HG02973 (cell line): Measurements from ENCODE around the gene DOC2B.
"Not testable (repeated sequence)": the region's sequence is repeated elsewhere in the genome, so short reads cannot be mapped to it uniquely, and the experiment has no call there.

Experiments used
- ATAC-seq: cut with Tn5 transposase; IDR thresholded peaks from one replicate; pipeline ENCODE4 v1.9.1; 2021; ENCODE audit warnings: moderate library complexity; ENCODE audit not compliant: unreplicated experiment

Gene DOC2B

DNA sequence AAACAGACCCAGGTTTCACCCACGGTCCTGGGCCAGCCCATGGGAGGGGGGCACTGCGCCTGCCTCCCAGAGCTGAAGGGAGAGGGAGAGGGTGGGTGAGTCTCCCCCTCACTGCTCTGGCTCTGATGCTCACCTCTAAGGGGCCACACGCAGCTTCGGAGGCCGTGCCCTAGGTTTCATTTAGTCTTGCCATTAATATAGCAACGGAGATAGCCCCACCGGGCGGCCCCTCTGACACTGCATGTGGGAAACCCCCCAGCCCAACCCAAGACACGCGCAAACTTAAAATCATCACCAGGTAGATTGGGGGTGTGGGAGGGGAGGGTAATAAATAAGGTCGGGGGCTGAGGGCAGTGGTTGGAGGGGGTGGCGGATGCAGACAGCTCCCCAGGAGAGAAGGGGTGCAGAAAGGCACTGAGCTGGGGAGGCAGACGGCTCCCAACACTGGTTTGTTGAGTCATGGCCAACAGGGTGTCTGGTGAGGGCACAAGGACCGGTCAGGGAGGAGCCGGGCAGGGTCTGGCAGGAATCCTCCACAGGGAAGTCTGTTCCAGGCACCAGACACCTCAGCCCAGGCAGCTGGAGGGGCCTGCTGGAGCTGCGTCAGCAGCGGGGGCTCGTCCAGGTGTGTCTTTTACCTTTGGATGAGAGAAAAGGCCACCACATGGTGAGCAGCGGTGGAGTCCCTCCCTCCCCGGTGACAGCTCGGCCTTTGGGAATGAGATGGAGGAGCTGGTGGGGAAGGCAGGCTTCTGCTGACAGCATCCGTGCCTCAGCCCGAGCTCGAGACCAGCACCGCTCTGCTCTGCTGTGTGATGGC lies 32.0 kb upstream of the DOC2B start:
- no peak for ATAC-seq

DNA sequence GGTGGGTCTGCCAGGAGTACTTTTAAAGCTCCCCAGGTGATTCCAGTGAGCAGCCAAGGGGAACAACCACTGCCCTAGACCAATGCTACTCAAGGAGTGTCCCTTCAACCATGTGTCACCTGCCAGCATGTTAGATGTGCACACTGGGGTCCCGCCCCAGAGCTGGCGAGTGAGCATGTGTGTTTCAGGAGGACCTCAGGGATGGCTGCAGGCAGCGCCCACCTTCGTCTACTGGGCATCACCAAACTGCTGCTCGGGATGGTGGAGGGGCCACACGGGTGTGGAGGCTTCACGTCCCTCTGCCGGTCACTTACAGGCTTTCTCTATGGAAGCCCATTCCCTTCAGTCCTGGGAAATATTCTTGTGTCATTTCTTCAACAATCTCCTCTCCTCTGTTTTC lies 29.0 kb upstream of the DOC2B start:
- no peak for ATAC-seq

DNA sequence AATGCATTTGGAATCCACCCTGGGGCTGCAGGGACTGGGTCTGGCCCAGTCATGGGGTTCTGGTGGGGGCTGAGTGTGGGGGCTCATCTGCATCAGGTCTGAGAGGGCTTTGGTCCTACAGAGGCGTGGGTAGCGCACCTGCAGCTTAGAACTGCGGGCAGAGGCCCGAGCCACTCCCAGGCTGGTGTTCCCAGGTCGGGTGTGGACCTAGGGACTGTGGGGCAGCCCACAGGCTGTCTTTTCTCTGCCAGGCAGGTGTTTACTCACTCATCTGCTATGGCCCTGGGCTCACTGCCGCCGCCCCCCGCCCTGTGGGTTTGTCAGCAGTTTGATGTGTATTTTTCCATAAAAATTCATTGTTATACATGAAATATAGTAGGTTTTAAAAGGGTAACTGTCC lies 27.0 kb upstream of the DOC2B start:
- ATAC-seq: no peak

DNA sequence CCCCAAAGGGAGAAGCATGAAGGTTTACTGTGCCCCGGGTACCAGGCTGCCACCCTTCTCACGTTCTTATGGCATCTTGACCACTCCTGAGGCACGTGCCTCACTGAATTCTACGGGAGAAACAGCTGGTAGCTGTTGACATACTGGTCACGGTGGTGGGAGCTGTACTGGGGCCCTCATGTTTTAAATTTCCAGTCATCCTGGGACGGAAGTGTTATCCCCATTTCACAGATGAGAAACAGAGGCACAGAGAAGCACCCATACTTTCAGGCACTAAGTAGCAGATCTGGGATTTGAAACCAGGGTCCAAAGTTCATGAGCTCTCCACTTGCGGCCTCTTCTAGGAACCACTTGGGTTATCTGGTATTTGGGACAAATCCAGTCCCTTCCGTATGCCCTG lies 26.3 kb upstream of the DOC2B start:
- ATAC-seq: no peak

DNA sequence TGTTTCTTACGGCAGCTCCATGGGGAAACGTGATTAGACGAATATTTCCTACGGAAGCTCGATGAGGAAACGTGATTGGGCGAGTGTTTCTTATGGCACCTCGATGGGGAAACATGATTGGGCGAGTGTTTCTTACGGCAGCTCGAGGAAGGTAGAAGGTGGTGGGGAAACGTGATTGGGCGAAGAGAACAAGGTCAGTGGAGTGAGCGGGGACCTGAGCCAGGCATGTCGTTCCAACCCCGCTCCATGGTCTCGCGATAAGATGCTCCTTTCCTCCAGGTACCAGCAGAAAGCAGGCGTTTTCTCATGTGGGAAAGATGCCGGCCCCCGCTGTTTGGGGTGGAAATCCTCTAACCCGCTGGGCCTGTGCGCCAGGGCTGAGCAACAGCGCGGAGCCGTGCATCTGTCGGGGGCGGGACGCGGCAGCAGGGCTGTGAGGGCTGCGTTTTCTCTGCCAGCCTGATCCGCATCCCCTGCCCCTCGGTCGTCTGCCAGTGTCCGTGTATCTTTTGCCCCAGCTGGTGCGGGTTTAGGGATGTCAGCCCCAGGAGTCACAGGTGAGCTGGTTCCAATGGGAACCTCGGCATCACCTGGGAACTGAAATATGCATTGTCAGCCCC lies 25.6 kb upstream of the DOC2B start:
- no peak for ATAC-seq

DNA sequence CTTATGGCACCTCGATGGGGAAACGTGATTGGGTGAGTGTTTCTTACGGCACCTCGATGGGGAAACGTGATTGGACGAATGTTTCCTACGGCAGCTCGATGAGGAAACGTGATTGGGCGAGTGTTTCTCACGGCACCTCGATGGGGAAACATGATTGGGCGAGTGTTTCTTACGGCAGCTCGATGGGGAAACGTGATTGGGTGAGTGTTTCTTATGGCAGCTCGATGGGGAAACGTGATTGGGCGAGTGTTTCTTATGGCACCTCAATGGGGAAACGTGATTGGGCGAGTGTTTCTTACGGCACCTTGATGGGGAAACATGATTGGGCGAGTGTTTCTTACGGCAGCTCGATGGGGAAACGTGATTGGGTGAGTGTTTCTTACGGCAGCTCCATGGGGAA lies 25.0 kb upstream of the DOC2B start:
- not testable (repeated sequence) for ATAC-seq

DNA sequence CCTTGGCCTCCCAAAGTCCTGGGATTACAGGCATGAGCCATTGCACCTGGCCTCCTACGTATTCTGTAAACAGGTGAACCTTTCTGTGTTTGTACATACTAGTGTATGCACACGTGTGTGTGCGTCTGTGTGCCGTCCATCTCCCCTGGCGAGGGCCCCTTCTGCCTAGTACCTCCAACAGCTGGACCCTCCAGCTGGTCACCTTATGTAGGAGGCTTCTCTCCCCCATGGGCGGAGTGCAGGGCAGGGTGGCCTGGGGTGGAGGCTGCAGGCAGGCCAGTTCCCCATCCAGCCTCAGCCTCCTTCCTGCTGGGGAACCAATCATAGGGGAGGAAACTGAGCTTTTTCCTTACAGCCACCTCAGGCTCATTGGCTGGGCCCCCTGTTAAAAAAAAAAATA lies 24.4 kb upstream of the DOC2B start:
- no peak for ATAC-seq

DNA sequence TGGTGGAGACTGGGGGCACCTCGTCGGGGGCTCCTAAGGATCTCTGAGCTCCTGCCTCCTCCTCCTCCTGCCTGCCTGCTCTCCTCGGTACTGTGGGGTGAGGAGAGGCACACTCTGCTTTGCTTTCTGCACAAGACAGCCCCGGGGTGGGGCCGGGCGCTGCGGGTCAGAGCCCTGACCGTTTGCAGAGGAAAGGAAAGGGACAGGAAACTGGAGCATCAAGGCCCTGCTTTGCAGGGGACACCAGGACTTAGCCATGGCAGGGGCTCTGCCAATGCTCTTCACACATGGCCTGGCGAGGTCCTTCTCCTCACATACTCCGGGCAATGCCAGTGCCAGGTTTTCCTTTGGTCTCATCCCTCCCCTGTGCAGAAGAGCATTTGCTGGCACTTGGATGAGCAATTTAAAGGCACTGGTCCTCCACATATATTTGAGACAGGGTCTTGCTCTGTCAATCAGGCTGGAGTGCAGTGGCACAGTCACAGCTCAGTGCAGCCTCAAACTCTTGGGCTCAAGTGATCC lies 23.8 kb upstream of the DOC2B start:
- no peak for ATAC-seq

DNA sequence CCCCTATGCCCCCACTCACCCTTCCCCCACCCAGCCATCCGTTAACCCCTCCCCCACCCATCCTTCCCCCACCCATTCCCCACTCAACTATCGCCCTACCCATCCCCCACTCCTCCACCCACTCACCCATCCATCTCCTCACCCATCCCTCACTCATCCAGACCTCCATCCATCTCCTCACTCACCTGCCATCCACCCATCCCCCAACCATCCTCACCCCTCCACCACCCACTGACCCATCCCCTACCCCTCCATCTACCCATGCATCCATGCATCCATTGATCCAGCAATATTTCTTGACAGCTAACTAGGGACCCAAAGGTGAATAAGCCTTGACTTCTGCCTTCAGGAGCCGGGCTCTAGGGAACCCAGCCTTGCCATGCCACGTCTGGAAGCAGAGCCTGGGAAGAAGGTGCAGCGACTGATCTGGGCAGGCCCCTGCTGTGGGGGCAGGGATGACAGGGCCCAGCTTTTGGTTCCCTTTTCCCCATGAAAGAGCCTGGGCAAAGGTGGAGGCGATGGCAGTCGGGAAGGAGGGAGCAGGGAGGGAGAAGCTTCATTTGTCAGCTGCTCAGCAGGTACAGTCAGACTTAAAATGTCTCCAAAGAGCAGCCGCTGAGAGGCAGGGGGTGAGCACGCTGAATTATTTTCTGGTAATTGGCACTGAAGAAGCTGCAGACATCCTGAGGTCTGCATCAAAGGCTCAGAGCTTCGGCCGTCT lies 23.1 kb upstream of the DOC2B start:
- no peak for ATAC-seq

DNA sequence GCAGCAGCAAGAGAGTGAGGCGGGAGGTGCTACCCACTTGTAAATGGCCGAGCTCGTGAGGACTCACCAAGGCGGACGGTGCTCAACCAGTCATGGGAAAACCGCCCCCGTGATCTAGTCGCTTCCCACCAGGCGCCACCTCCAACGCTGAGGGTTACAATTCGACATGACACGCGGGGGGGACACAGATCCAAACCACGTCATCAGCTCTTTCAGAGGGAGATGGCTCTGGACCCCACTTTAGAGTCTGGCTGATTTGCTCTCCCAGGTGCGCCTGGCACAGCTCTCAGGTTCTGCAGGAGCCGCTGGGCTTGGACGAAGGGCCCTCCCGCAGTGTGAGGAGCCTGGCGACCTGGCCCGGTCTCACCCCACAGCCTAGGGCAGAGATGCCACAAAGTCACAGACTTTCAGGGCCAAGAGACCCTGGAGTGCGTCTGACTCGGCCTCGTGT lies 21.1 kb upstream of the DOC2B start:
- no peak for ATAC-seq

DNA sequence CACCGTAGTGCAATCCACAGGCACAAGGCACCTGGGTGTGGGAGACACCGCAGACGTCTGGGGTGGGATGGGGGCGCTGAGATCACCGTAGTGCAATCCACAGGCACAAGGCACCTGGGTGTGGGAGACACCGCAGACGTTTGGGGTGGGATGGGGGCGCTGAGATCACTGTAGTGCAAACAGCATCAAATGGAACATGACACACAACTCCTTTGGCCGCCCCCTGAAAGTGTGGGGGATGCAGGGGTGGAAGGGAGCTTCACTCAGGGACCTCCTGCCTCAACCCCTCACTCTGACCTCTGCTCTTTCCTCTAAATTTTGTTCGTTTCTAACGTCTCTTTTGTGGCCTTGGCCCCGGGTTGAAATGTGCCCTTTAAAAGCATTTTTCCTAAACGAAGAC lies 20.3 kb upstream of the DOC2B start:
- not testable (repeated sequence) for ATAC-seq

DNA sequence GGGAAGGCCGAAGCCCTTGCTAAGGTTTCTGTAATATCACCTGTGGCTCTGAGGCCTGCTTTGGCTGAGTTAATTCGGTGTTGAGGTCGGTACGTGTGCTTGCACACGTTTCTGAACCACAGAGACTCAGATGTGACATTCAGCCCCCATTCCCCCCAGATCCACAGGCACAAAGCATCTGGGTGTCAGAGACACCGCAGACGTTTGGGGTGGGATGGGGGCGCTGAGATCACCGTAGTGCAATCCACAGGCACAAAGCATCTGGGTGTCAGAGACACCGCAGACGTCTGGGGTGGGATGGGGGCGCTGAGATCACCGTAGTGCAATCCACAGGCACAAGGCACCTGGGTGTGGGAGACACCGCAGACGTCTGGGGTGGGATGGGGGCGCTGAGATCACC lies 19.8 kb upstream of the DOC2B start:
- ATAC-seq: not testable (repeated sequence)

DNA sequence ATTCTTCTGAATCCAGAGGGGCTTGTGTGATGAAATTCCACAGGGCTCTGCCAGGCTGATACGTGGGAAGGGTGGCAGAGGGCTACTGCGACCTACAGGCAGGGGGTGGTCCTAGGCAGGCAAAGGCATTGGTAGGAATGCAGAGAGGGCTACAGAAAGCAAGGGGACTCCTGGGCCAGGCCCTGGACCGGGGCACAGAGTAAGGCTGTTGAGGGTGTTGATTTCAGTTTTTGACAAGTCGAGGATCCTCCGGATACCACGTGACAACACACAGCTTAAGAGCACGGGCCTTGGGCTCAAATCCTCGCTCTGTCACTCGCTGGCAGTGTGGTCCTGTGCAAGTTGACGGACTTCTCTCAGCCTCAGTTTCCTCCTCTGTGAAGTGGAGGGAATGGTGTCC lies 19.1 kb upstream of the DOC2B start:
- ATAC-seq: no peak

DNA sequence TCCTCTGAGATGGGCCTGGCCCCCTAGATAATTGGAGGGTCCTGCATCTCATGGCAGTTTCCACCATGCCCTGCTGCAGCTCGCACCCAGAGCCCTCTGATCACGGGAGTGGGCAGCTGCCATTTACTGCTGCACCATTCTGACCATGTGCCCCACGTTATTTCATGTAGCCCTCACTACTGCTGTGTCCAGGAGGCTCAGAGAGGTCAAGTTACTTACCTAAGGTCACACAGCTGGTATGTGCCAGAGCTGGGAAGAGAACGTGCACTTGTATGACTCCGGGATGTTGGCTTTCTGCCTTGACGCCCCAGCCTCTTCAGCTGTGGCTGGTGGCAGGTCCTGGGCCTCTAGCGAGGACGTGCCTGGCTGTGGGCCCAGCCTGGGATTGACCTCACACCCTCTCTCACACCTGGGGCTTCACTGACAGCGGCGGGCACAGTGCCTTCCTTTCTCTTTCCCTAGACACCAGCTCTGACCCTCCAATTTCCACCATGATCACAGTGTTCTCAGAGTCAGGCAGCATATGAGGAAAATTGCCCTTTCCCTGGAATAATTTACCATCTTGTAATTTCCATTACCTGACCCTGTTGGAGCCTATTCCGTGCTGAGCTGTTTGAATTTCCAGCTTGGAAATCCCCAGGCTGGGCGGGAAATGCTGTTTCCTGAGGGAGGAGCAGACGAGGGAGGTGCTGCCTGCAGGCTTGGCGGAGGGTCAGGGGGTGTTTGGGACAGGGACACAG lies 18.5 kb upstream of the DOC2B start:
- no peak for ATAC-seq

DNA sequence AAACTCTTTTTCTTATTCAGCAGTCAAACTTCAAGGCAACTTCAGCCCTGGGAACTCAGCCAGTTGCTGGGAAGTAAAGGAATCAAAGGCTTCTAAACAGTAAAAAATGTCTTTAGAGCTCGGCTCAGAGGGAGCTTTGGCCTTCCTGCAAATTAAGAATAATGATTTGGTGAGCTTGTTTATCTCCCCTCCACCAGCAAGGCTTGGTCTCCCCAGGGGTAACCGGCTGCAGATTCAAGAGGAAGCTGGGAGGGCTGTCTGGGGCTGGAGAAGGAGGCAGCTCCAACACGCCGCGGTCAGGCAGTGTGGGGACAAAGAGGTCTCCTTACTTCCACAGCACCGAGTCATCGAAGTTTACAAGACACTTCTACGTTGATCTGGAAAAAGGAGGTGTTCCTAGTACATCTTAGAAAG lies 17.7 kb upstream of the DOC2B start:
- no peak for ATAC-seq

DNA sequence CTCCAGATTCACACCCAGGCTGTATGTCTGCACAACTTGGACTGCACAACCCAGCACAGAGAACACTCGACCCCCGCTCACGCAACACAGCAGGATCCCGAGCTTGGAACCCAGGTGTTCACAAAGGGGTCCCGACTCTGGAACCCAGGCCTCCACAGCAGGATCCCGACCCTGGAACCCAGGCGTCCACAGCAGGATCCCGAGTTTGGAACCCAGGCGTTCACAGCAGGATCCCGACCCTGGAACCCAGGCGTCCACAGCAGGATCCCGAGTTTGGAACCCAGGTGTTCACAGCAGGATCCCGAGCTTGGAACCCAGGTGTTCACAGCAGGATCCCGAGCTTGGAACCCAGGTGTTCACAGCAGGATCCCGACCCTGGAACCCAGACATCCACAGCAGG lies 16.8 kb upstream of the DOC2B start:
- not testable (repeated sequence) for ATAC-seq

DNA sequence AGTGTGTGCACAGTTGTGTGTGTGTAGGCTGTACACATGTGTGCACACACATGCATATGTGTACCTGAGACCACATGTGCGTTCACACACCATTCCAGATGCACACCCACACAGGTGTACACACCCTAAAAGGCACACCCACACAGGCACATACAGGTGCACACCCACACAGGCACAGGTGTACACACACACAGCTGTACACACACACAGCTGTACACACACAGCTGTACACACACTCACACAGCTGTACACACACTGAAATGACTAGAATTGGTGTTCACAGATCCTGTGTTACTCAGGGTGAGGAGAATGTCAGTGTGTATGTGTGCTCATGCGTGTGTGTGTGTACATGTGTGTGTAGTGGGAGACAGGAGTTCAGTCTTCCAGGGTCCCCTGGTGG lies 15.9 kb upstream of the DOC2B start:
- ATAC-seq: no peak

DNA sequence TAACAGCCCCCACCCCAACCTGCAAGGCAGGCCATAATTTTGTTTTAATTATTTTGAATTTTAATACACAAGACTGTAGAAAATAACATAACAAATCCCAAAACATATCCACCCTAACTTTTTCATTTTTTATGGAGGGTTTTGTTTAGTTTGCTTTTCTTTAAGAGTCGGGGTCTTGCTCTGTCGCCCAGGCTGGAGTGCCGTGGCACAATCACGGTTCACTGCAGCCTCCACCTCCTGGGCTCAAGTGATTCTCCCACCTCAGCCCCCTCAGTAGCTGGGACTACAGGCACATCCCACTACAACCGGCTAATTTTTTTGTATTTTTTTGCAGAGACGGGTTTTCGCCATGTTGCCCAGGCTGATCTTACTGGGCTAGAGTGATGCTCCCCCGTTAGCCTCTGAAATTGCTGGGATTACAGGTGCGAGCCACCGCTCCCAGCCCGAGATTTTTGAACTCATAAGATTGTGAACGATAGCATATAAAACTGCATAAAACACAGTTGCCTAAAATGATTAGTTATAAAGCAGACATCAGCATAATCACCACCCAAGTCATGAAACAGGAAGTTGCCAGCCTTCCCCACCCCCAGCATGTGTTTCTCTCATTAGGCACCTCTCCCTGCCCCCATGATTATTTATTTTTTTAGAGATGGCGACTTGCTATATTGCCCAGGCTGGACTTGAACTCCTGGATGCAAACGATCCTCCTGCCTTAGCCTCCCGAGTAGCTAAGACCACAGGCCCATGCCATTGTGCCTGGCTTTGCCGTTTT lies 13.6 kb upstream of the DOC2B start:
- ATAC-seq: no peak

DNA sequence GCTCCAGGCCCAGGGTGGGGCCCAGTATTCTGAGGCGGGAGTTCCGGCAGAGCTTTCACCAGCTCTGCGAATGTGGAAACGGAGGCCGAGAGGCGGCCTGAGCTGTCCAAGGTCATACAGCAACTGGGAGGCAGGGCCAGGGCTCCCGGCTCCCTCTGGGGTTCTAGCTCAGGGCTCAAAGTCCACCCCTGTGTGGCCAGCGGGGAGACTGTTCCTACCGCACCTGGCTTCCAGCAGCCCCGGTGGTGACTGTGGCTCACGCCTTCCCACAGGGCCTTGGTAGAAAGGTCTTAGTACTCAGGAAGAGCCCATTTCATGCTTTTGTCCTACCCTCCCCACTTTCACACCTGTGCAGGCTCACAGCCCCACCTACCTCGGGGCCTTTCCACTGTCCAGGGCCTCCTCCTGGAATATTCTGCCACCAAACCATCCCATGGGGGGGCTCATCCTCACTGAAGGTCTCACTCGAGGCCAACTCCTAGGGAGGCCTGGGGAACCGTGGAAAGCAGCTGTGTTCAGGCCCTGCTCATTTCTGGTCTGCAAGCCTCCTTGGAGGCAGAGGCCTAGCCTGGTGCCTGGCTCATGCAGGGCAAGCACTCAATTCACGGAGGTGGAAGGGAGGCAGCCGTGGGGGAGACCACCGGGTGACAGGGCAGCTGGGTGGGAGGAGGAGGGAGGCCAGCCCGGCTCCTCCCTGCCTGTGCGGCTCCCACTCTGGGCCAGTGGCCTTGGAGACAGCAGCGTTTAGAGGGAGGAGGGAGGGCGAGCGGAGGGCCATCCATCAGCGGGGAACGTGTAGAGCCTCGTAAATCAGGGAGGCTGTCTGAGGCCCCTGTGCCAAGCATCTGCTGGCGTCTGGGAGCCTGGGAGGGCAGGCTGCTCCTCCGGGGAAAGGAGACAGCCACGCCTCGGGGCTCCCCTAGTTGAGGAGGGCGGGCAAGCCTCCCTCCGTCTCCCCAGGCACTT lies 12.7 kb upstream of the DOC2B start:
- no peak for ATAC-seq
